ENCODE measurements around the gene BTG2.

GRCh38 chr1:203274603-203275381 lies 30.5 kb upstream of the BTG2 start:
- no peak for TF ChIP-seq CTCF (IDR thresholded peaks at IDR 0.05)
- TF ChIP-seq POLR2A (IDR thresholded peaks at IDR 0.05), result no peak
